Common myeloid progenitor, CD34-positive (primary cell): Measurements from ENCODE around the gene SLC25A39. TPM values are rescaled to one million over a fixed set of nuclear protein-coding genes. Genes with fewer than 3 reads are reported as not detected.
"Not testable (repeated sequence)": the region's sequence is repeated elsewhere in the genome, so short reads cannot be mapped to it uniquely, and the experiment has no call there.

ENCODE experiments used
- CTCF ChIA-PET: fragments of 350-600 bp; sonication (Branson Sonifier 250); formaldehyde crosslinking; loops from one replicate; lab custom pipeline; 2021; ENCODE audit warnings: antibody characterized with exemption; lab: Charles Lee
- POLR2A ChIA-PET: fragments of 350-600 bp; sonication (Branson Sonifier 250); formaldehyde crosslinking; loops from one replicate; lab custom pipeline; 2021; ENCODE audit warnings: antibody characterized with exemption; lab: Charles Lee
- DNase-seq, 3 donors: peaks; one replicate each; pipeline versions ENCODE4 v3.0.0 to v3.0.0-alpha.2; 2013
- H3K27ac ChIP-seq, 2 experiments: 1 replicate in 1 of 2; 2 replicates in 1 of 2; pipeline ENCODE4 v1.7.0; 2013; ENCODE audit warnings: inconsistent platforms in 2 of 2, low read length in 2 of 2, mild to moderate bottlenecking in 2 of 2, low read depth in 1 of 2, moderate library complexity in 1 of 2; ENCODE audit not compliant: severe bottlenecking in 2 of 2, insufficient read depth in 1 of 2, poor library complexity in 1 of 2
- H3K27me3 ChIP-seq, 5 experiments: replicated peaks in 2 of 5; 1 replicate in 3 of 5; 2 replicates in 2 of 5; pipeline versions ENCODE4 v1.6.1 to v1.7.0; 2013; ENCODE audit warnings: low read length in 4 of 5, mild to moderate bottlenecking in 2 of 5, moderate library complexity in 2 of 5, inconsistent platforms in 1 of 5; ENCODE audit not compliant: insufficient read depth in 5 of 5, control insufficient read depth in 4 of 5
- H3K36me3 ChIP-seq, 4 experiments: 1 replicate in 2 of 4; 2 replicates in 2 of 4; pipeline versions ENCODE4 v1.6.1 to v1.7.0; 2013; ENCODE audit warnings: low read length in 3 of 4, control low read depth in 1 of 4, mild to moderate bottlenecking in 1 of 4; ENCODE audit not compliant: control insufficient read depth in 4 of 4, insufficient read depth in 4 of 4
- H3K4me1 ChIP-seq, 4 experiments: 1 replicate in 3 of 4; 2 replicates in 1 of 4; pipeline versions ENCODE4 v1.6.1 to v1.7.1; 2013; ENCODE audit warnings: low read length in 3 of 4, mild to moderate bottlenecking in 3 of 4, control low read depth in 1 of 4, inconsistent platforms in 1 of 4, moderate library complexity in 1 of 4; ENCODE audit not compliant: control insufficient read depth in 4 of 4, insufficient read depth in 4 of 4; ENCODE audit errors: control extremely low read depth in 1 of 4
- H3K4me3 ChIP-seq, 7 experiments: 1 replicate in 4 of 7; 2 replicates in 3 of 7; pipeline versions ENCODE4 v1.5.1 to v1.7.0; 2013; ENCODE audit warnings: mild to moderate bottlenecking in 7 of 7, low read length in 6 of 7, moderate library complexity in 6 of 7, inconsistent platforms in 2 of 7, low read depth in 2 of 7, control low read depth in 1 of 7; ENCODE audit not compliant: insufficient read depth in 4 of 7, control insufficient read depth in 1 of 7; ENCODE audit errors: extremely low read depth in 1 of 7
- H3K9me3 ChIP-seq, 5 experiments: 1 replicate in 4 of 5; 2 replicates in 1 of 5; pipeline versions ENCODE4 v1.6.1 to v1.7.1; 2013; ENCODE audit warnings: low read length in 4 of 5, mild to moderate bottlenecking in 2 of 5, inconsistent platforms in 1 of 5, low read depth in 1 of 5, moderate library complexity in 1 of 5; ENCODE audit not compliant: control insufficient read depth in 4 of 5, insufficient read depth in 2 of 5; ENCODE audit errors: control extremely low read depth in 1 of 5
- WGBS: methylation state at CpG from one replicate; pipeline ENCODE4 v1.1.5; 2013; ENCODE audit not compliant: insufficient coverage; 5-methylcytosine and 5-hydroxymethylcytosine counted together
- polyA plus RNA-seq: library from polyadenylated mRNA; unstranded; fragments of 120-200 nt; gene quantifications from one replicate; pipeline ENCODE4 v1.2.1, GENCODE V29; 2013

Gene SLC25A39, protein sequence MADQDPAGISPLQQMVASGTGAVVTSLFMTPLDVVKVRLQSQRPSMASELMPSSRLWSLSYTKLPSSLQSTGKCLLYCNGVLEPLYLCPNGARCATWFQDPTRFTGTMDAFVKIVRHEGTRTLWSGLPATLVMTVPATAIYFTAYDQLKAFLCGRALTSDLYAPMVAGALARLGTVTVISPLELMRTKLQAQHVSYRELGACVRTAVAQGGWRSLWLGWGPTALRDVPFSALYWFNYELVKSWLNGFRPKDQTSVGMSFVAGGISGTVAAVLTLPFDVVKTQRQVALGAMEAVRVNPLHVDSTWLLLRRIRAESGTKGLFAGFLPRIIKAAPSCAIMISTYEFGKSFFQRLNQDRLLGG
- 60.9 TPM for polyA plus RNA-seq

DNA sequence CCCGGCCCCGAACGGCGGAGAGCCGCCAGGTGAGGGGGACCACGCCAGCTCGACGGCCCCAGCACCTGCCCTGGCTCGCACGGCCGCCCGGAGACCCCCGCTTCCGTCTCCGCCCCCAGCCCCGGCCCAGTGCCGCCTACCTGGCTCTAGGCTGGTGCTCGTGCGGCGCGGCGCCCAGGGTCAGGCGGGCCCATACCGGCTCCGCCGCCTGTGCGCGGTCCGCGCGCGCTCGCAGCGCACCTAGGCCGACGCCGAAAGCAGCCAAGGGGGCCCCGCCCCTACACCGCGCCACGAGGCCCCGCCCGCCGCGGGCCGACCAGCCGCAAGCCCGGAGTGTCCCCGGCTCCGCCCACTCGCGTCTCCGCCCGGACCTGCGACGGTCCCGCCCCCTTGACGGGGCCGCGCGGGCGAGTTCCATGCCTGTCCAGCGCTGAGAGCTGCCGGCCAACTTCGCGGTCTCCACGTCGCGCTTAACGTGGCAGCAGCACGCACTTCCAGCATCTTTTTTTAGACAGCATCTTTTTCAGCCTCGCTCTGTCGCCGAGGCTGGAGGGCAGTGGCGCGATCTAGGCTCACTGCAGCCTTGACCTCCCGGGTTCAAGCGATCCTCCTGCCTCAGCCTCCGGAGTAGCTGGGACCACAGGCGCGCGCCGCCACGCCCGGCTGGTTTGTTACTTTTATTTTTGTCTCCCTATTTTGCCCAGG, at the start of gene SLC25A39:
Gene SLC25A39 (minus strand): TSS at position 253 of the 705 bp plus-strand sequence. CDS start 1,261 bp downstream, outside the sequence.
- POLR2A ChIA-PET, result interaction anchor here (0.8 to 0.9 kb wide), 2 partner anchors 105 to 259 kb away, joined by 3 read pairs; partner anchors contain the start of genes LSM12 and UBTF
- Histone ChIP-seq H3K4me1 (peaks cover 0 to 29% (median 25%) of the 10 kb centered on the region in 4 experiments), H3K27ac (peak within 1 kb of the TSS in 1 of 2 experiments; percentile 66), H3K27me3 (no peaks in the 10 kb centered on the region), H3K9me3 (no peaks in the 10 kb centered on the region), H3K36me3 (peaks cover 0 to 30% (median 22%) of the 10 kb centered on the region in 4 experiments), H3K4me3 (peak within 1 kb of the TSS; percentile 51 to 87 (median 78))
- under 1% methylated on average over 67 of the region's 85 CpGs for WGBS
- CTCF ChIA-PET, result interaction anchor here (1.7 to 2.4 kb wide), 3 partner anchors 114 to 127 kb away, joined by 4 to 14 read pairs (median 5); no protein-coding TSS in a partner anchor
- peak; percentile 89 to 92 (median 92) for DNase-seq

DNA sequence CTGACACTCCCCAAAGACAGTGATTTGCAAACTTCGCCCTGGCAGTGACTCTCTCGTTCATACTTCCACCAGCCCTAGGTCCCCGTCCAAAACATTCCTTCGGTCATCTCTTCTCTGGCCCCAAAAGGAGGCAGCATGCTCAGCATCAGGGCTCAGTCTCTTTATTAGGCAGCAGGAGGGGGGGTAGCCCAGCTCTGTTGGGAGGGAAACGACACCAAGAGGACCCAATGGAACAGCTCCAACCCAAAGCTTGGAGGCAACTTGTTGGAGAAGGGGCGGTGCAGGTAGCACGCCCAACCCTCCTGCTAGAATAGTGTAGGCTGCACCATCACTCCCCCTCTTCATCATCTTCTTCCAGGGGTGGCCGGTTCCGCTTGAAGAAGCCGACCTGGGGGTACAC, 47.4 kb upstream of the SLC25A39 start:
- peaks cover 0 to 3% (median 0%) of the 10 kb centered on the region in 5 experiments for H3K27me3 ChIP-seq
- POLR2A ChIA-PET, result interaction anchor here (0.7 kb wide), 1 partner anchor 457 kb away, joined by 3 read pairs; no protein-coding TSS in a partner anchor
- WGBS, result 100% methylated on average over 3 of the region's 10 CpGs

DNA sequence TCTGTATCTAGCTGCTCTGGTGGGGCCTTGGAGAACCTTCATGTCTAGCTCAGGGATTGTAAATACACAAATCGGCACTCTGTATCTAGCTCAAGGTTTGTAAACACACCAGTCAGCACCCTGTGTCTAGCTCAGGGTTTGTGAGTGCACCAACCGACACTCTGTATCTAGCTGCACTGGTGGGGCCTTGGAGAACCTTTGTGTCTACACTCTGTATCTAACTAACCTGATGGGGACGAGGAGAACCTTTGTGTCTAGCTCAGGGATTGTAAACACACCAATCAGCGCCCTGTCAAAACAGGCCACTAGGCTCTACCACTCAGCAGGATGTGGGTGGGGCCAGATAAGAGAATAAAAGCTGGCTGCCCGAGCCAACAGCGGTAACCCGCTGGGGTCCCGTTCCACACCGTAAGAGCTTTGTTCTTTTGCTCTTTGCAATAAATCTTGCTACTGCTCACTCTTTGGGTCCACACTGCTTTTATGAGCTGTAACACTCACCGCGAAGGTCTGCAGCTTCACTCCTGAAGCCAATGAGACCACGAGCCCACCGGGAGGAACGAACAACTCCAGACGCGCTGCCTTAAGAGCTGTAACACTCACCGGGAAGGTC, 44.9 kb upstream of the SLC25A39 start:
- 50% methylated on average over 13 of the region's 17 CpGs for WGBS
- DNase-seq, result peak in 2 of 3 donors; percentile 50 to 65
- H3K27ac ChIP-seq, H3K36me3 ChIP-seq, H3K27me3 ChIP-seq, H3K9me3 ChIP-seq, H3K4me1 ChIP-seq: not testable (repeated sequence)
- CTCF ChIA-PET, result interaction anchor here (0.9 to 4.8 kb wide), 8 partner anchors 10 to 30 kb away, joined by 3 to 19 read pairs (median 4); no protein-coding TSS in a partner anchor
- POLR2A ChIA-PET, result interaction anchor here (0.5 to 1.0 kb wide), 2 partner anchors 10 to 127 kb away, joined by 3 read pairs; no protein-coding TSS in a partner anchor
- peak overlapping the region in 1 of 7 experiments; percentile 23 for H3K4me3 ChIP-seq

More for the DNA sequence above, 47.4 kb upstream of the SLC25A39 start:
- no peaks in the 10 kb centered on the region for H3K9me3 ChIP-seq
- CTCF ChIA-PET, result interaction anchor here (4.8 kb wide), 1 partner anchor 14 kb away, joined by 19 read pairs; no protein-coding TSS in a partner anchor
- H3K36me3 ChIP-seq, result no peaks in the 10 kb centered on the region
- DNase-seq, result no peak
- H3K27ac ChIP-seq, result no peak overlapping the region
- no peak overlapping the region for H3K4me3 ChIP-seq
- peaks cover 0 to 10% (median 4%) of the 10 kb centered on the region in 4 experiments for H3K4me1 ChIP-seq

DNA sequence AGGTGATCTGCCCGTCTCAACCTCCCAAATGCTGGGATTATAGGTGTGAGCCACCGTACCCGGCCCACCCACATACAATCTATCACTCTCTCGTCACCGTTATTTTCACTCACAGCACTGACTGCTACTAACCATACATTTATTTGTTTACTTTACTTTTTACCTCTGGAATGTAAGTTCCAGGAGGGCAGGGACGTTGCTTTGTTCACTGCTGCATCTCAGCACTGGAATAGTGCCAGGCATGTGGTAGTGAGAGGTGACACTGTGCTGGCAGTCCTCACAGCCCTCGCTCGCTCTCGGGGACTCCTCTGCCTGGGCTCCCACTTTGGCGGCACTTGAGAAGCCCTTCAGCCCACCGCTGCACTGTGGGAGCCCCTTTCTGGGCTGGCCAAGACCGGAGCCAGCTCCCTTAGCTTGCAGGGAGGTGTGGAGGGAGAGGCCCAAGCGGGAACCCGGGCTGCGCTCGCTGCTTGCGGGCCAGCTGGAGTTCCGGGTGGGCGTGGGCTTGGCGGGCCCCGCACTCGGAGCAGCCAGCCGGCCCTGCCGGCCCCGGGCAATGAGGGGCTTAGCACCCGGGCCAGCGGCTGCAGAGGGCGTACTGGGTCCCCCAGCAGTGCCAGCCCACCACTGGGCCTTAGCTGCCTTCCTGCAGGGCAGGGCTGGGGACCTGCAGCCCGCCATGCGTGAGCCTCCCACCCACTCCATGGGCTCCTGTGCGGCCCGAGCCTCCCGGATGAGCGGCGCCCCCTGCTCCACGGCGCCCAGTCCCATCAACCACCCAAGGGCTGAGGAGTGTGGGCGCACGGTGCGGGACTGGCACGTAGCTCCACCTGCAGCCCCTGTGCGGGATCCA, 44.0 kb upstream of the SLC25A39 start:
- POLR2A ChIA-PET, result interaction anchor here (0.5 to 1.0 kb wide), 2 partner anchors 9 to 128 kb away, joined by 3 read pairs; no protein-coding TSS in a partner anchor
- 96% methylated on average over 29 of the region's 42 CpGs for WGBS
- CTCF ChIA-PET, result interaction anchor here (1.0 to 4.8 kb wide), 6 partner anchors 11 to 30 kb away, joined by 3 to 19 read pairs (median 4); no protein-coding TSS in a partner anchor

DNA sequence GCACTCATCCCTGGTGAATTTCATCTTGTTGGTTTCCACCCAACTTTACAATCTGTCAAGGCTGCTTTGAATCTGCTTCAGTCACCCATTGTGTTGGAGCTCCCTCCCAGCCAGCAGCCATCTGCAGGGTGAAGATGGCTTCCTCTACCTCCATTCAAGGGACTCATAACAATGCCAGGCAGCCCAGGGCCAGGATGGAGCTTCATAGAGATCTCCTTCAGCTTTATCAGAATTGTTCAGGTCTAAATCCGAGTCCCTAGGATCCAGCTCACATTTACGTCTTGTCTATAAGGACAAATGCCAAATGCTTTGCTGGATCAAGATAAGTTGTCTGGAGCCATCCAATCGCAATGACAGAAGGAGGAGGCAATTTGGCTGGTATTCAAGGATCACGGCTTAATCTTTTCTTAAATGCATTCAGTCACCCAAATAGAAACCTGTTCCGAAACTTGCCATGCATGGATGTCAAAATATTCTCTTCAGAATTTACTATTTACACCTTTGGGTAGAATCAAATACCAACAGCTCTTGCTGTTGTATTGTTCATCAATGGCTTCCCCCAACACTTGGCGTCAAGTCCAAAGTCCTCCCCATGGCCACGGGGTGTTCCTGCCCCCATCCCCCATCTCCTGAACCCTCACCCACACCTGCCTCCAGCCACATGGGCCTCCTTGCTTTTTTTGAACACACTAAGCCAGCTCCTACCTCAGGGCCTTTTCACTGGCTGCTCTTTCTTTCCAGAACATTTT, 42.8 kb upstream of the SLC25A39 start:
- no peak for DNase-seq
- no peaks in the 10 kb centered on the region for H3K36me3 ChIP-seq
- H3K4me3 ChIP-seq, result no peak overlapping the region
- WGBS, result 92% methylated on average over 6 of the region's 7 CpGs
- no peak overlapping the region for H3K27ac ChIP-seq
- H3K4me1 ChIP-seq, result peaks cover 0 to 13% (median 7%) of the 10 kb centered on the region in 4 experiments
- H3K9me3 ChIP-seq, result no peaks in the 10 kb centered on the region
- POLR2A ChIA-PET, result no interaction called here
- CTCF ChIA-PET, result interaction anchor here (1.1 to 1.3 kb wide), 3 partner anchors 12 to 19 kb away, joined by 3 to 5 read pairs (median 4); no protein-coding TSS in a partner anchor
- H3K27me3 ChIP-seq, result peaks cover 0 to 3% (median 0%) of the 10 kb centered on the region in 5 experiments

More for the DNA sequence above, 44.0 kb upstream of the SLC25A39 start:
- H3K27ac ChIP-seq, H3K4me1 ChIP-seq, H3K27me3 ChIP-seq, H3K9me3 ChIP-seq, DNase-seq, H3K4me3 ChIP-seq, H3K36me3 ChIP-seq: not testable (repeated sequence)
